ENCODE measurements around the gene IL1A.

DNA sequence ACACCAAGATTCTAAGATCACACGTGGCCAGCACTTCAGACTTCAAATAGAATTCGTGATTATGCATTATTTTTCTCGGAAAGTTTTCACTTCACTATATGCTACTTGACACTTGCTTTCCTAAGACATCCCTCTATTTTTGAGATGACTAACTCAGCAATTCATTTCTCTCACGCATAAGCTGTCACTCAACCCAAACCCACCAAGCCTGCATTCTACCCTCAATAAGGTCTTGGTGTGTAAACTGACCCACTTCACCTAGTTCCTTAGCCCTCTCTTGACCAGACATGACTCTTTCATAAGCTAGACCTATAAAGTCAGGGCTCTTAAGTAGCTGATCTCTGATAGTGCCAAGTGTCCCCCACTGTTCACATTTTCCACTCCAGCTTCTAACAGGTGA, 31.6 kb downstream of the IL1A start:
- TF ChIP-seq YY1 (IDR thresholded peaks at IDR 0.05; ENCODE audit: insufficient read depth, insufficient read length) (no peak), SUZ12 (IDR thresholded peaks at IDR 0.05; ENCODE audit: extremely low read depth, insufficient read depth, insufficient read length) (no peak)
